HG02981 (cell line): ENCODE data around the gene SMURF1.

Experiments
- ATAC-seq: cut with Tn5 transposase; IDR thresholded peaks from one replicate; pipeline ENCODE4 v1.9.1; 2021; ENCODE audit warnings: mild to moderate bottlenecking, moderate library complexity; ENCODE audit not compliant: unreplicated experiment

The SMURF1 gene

DNA sequence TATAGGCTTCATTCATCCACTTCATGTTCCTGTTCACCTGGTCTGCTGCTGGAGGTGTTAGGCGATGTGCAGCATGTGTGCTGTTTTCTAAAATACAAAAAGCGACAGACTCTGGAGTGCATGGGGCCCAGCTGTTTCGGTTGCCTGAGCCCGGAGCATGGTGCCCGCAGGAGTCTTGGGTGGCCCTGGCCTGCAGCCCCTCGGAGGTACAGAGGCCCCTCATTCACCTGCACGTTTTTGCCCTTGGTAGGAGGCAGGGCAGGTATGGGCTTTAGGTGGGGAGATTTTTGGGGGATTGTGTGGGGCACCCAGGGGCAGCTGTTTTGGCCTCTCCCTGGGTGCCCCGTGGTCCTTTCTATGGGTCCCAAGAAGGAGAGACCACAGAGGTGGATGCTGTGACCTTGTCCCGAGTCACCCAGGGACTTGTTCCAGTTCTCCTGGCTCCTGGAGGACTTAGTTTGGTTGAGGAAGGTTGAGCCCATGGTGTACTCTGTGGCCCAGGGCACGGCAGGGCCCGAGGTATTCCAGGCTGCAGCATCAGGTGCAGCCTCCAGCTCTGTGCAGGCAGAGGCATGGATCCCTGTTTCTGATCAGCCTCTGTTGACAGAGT lies 134.9 kb downstream of the SMURF1 start:
- no peak for ATAC-seq

DNA sequence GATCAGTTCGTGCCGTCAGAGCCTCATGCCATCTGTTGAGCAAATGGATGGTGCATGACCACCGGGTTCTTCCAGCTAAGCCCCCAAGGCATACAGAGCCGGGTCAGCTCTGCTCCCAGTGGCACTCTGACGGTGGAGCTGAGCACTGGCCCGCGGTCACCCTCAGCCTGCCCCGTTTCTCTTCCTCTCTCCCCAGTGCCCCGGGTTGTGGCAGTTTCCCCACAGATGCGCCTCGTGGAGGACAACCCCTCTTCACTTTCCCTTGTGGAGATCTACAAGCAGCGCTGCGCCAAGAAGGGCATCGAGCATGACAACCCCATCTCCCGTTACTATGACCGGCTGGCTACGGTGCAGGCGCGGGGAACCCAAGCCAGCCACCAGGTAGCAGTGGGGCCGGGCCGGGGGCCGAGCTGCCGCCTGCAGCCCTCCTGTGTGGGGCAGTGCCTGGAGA lies 135.7 kb downstream of the SMURF1 start:
- no peak for ATAC-seq

DNA sequence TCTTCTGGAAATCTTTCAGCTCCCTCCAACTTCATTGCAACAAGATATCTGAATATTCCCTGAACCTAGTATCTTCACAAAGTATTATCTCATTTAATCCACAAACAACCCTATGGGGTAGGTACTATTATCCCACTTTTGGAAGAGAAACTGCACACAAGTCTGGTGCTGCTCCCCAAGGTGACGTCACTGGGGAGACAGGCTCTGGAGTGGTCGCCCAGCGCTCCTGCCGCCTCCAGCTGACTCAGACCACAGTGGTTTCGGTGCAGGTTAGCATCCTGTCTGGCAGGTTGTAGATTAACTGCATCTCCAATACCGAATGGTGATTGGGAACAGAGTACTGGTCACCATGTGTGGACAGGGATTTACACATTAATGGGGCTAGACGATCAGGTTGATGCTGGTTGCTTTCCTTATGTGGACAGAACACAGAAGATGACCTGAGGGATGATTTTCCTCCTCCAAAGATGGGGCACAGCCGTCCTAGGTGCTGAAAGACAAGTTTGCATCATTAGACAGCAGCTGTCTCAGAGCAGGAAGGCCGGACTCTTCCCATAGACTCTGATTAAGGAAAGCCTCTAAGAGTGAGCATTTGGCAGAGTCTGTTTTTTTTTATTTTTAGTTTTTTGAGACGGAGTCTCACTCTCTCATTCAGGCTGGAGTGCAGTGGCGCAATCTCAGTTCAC lies 137.0 kb downstream of the SMURF1 start:
- no peak for ATAC-seq

DNA sequence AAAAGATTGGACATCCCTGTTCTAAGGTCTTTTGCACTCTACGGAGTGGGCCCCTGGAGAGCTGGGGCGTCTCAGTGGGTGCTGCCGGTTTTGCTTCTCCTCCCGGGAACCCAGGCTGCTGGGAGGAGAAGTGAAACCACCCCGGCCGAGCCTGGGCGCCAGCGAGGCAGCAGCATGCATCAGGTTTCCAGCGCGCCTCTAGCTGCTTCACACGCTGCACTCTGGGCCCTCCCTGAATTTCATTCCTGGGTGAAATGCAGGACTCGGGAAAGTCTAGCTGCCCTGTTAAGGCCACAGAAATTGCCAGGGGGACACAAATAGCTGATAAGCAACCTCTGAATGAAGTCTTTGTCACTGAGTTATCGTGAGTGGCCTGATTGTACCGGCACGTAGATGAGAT lies 138.1 kb downstream of the SMURF1 start:
- ATAC-seq, result no peak

DNA sequence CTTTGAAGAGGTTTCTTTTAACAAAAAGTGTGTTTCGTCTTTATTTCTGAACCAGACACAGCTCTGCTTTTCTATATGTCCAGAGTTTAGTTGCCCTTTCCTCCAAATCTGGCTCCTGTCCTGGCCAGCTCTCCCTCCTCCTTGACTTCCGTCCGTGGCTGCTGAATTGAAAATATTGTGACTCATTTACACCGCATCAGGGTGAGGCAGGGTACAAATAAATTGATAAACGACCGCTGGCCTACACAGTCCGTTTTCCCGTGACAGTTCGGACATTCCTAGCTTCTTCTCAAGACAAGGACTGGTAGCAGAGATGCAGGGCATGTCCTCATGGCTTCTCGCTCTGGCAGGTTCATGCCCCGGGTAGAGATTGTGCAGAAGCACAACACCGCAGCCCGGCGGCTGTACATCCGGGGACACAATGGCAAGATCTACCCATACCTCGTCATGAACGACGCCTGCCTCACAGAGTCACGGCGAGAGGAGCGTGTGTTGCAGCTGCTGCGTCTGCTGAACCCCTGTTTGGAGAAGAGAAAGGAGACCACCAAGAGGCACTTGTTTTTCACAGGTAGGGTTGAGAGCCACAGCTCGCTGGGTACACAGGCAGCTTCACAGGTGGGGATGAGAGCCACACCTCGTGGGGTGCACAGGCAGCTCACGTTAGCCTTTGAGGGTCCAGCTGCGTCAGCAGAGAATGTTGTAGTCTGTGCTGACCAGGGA lies 139.0 kb downstream of the SMURF1 start:
- ATAC-seq, result no peak

DNA sequence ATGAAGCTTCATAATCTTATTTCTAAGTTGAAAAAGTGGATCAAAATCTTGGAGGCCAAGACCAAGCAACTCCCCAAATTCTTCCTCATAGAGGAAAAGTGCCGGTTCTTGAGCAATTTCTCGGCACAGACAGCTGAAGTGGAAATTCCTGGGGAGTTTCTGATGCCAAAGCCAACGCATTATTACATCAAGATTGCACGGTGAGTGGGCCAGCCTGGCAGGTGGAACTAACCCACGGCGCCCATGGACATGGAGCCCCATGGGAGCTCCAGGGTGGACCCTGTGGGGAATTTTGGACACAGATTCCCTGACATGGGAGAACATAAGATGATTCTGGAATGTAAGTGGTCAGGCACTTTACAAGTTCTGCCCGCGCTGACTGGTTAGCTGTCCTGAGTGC lies 139.7 kb downstream of the SMURF1 start:
- no peak for ATAC-seq

DNA sequence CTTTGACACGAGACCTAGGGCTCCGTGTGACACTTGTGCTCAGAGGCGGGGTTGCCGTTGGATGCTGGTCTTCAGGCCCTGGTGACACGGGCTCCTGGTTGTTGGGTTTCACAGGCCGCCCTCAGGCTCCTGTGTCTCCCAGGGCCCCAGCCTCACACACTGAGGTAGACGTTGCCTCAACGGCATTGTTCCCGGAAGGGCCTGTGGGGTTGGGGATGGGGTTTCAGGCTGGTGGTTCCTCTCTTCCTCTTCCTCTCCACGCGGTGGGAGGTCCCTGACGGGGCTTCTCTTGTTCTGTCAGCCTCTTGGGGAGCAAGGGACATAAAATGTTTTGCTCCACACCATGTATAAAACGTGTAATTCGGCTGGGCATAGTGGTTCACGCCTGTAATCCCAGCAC lies 140.5 kb downstream of the SMURF1 start:
- no peak for ATAC-seq

DNA sequence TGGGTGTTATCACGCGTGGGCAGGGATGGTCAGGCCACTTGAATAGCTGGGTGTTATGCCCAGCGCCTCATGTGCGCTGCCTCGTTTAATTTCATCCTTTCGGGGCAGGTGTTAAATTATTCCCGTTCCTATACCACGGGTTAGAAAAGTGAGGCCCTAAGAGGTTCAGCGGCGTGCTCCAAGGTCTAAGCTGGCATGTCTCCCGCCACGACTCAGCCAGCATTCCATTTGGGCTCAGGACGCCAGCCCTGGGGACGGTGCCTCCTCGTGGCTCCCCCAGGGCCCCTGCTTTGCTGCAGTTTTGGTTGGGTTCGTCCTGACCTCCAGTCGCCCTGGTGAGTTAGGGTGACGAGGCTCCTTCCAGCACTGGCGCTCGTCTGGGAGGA lies 141.1 kb downstream of the SMURF1 start:
- ATAC-seq, result no peak

DNA sequence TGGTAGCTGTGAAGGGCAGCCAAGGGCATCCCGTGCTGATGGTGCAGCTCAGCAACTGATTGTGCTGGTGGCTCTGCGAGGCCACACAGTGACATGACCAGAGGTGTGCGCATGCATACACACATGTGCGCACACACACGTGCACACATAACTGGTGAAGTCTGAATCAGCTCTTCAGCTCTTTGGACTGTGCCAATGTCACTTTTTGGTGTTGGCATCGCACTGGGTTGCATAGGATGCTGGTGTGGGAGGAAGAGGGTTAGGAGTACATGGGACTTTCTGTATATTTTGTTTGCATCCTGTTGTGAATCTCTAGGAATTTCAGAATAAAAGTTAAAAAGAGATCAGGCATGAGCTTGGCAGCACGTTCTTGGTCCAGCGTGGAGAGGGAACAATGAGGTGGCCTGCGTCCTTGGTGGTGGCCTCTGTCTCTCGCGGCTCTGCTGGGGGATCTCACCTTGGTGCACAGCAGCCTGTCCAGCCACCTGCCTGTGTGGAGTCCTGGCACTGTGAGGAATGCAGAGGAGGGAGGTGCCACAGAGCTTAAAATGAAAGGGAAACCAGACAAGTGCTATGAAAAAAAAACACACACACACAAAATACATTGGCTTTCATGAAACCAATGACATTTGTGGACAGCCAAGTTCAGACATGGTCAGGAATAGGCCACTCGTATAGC lies 141.6 kb downstream of the SMURF1 start:
- ATAC-seq, result no peak

DNA sequence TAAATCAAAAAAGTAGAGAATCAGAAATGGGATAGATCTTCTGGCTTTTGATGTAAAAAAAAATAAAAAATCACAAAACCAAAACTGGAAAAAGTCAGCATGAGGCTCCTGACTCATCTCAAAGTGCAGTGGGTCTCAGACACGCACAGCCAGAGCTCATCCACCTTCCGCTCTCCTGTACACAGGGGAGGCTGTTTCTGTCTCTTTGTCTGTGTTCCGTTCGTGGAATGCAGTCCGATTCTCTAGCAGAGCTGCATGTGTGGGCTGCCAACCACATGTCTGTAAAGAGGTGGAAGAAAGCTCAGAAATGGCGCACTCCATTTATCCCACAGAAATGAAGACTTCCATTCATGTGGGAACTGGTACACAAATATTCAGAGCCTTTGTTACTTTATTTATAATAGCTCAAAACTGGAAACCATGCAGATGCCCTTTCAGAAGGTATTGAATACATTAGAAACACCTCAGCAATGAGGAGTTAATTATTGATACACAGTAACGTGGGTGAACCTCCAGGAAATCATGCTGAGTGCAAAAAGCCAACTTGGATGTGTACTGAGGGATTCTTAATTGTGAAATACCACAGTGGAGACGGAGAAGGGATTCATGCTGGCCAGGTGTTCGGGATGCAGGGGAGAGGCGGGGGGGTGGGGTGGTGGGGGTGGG lies 142.3 kb downstream of the SMURF1 start:
- no peak for ATAC-seq

DNA sequence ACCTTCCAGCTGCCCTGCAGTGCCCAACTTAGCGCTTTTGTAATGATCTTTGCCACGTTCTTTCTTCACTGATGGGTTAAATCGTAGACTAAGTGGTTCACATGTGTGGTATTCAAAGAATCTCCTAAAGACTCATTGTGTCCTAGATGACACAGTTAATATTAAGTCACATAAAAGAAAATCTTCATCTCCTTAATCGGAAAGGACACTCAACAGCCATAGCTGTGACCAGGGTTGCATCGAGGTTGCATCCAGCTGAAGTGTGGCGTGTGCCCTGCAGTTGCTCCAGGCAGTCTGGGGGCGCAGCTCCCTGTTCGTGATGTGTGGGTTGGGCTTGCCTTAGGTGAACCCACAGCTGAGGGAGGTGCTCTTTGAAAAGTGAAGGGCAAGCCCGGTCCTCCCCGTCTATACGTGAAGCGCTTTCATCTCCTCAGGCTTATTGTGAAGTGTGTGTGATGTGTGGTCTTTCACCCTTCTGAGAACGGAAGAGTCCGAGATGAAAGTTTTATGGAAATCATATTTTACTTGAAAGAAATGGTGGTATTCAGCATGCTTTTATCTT lies 142.9 kb downstream of the SMURF1 start:
- ATAC-seq, result no peak

DNA sequence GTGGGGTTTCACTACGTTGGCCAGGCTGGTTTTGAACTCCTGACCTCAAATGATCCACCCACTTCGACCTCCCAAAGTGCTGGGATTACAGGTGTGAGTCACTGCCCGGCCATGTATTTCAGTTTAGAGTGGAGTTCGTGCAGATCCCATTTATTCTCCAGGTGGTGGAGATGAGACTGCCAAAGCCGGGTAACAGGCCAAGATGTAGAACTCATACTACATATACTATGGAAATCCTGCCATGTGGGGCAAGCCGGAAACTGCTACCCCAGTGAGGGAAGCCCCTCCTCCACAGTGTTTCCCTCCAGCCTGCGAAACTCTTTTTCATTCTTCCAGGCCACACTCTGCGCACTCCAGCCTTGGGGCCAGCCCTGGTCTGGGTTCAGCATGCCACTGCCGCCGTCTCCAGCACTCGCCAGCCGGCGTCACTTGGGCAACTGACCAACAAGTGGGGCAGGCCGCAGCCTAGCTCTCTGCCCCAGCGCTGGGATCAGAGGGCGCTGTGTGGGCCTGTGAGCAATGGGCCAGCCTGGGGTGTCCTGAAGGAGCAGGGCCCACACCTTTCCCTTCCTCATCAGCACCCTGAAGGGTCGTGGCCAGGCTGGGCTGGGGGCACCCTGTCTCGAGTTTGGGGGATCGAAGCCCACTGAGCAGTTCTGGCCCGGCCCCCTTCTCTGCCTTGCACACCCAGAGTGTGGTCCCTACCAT lies 143.6 kb downstream of the SMURF1 start:
- ATAC-seq, result no peak

DNA sequence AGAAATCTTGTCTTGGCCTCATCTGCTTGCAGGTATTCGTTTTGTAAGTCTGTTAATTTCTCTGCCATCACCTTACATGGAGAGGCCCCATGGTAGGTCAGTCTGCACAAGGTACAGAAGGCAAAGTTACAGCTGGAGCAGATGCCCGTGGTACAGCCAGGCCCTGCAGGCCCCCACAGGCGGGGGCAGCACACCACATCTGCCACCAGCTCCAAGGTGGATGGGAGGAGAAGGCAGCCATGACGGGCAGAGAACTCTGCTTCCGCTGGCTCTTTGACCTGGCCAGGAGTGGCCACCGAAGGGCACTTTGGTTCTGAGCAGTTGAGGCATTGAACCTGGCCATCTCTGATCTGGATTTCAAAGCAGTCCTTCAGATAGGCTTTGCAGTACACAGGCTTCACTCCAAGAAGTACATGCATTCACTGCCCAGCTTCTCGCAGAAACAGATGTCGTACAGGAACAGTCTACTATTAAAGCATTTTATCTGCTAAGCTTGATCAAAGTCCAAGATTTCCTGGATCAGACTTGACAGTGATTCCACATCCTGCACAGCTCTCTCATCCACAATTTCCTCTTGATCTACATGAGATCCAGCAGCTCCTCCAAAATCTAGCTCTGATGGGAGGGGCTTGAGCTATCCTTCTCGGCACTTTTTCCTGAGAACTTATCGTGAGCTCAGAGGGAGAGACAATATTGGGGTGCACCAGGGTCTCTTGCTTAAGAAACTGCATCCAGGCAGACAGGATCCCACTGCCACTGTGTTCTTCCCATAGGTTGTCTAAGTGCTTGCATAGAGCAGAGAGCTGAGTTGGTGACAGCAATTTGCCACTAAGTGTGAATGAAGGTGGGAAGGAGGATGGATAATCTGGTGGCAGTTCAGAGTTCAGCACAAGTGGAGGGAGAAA lies 144.8 kb downstream of the SMURF1 start:
- no peak for ATAC-seq

DNA sequence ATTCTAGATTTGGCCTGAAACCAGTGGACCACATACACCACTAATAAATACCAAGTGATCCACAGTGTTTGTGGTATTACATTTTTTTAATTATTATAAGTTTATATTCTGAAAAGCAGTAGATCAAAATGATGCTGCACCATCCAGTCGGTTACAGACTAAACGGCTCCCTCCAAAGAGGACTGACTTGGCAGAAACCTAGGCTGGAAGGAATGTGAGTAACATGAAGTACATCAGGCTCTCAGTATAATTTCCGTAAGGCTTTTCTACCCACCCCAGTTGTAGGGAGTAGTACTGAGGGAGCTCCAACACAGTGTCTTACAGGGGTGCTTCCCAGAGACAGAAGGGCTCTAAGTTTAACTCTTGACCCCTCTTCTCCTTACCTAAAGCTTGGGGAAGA lies 146.1 kb downstream of the SMURF1 start:
- ATAC-seq, result no peak

DNA sequence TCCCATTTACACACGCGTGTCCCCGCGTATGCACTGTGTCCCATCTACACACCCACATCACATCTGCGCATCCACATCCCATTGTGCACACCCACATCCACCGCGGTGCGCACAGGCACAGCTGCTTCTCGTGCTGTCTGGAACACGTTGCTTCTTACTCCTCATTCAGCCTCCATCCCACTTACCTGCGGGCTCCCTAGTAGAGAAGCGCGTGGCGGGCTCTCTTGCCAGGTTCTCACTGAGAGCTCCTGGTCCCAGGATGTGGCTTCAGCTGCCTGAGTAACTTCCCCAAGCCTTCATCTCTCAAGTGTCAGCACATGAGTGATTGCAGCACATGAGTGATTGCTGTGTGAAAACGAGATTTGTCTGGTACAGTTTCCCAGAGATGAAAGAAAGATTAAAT lies 147.8 kb downstream of the SMURF1 start:
- ATAC-seq, result no peak

DNA sequence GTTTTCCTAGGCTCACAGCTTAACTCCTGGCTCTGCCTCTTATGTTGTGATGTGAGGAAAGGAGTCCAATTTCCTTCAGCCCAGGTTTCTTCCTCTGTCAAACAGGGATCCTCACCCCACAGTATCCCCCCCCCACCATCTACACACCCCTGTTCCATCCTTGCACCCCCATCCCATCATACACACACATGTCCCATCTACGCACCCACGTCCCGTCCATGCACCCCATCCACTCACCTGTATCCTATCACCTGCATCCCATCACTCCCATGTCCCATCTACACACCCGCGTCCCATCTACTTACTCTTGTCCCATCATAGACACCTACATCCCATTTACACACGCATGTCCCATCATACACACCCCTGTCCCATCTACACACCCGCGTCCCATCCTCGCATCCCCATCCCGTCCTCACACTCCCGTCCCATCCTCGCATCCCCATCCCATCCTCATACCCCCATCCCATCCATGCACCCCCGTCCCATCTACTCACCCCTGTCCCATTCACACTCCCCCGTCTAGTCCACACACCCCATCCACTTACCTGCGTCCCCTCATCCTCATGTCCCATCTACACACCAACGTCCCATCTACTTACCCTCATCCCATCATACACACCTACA lies 148.3 kb downstream of the SMURF1 start:
- ATAC-seq, result no peak

DNA sequence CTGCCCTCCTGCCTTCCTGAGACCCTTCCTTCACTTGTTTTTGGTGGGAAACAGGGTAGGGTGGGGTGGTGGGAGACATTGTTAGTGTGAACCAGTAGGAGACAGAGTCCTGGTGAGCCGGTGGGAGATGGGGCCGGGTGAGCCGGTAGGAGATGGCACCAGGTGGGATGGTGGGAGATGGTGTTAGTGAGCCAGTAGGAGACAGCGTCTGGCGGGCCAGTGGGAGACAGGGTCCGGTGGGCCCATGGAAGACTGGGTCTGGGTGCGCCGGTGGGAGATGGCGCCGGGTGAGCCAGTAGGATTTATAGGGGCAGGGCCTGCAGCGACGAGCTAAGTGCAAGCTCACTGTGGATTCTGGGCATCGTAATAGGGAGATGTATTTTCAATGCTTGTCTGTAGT lies 148.8 kb downstream of the SMURF1 start:
- ATAC-seq, result no peak

DNA sequence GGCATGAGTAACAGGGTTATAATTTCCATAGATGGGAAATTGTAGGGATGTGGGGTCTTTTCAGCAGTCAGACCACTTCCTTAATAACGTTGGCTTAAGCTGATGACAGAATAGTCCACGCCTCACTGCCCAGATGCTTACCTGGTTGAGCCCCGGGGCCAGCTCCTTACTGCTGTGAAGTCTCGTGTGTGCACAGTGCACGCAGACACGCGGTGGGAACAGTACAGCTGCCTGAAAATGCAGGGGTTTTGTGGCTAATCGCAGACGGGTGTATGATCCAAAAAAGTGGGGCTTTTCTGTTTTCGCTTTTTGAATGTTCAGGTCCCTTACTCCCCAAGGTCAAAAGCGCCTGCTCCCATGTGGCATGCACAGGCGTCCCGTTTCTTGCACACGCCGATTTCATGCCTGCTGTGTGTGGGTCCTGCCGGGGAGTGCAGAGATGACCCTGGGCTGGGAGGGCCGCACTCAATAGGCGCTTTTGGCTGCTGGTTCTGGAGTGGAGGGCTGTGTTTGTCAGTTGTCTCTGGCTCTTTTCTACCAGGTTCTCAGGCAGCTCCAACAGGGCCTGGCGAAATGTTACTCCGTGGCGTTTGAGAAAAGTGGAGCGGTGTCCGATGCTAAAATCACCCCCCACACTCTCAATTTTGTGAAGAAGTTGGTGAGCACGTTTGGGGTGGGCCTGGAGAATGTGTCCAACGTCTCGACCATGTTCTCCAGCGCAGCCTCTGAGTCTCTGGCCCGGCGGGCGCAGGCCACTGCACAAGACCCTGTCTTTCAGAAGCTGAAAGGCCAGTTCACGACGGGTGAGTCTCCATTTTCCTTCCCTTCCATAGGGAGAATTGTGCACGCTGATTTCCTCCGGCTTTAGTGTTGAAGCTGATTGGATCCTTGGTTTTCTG lies 149.6 kb downstream of the SMURF1 start:
- ATAC-seq, result no peak
